Measurements from ENCODE around the gene AHNAK.

GRCh38 chr11:62451241-62451621 is 95.4 kb downstream of the AHNAK start:
- TF ChIP-seq POLR2AphosphoS5 (IDR thresholded peaks at IDR 0.05; ENCODE audit: low read depth, low read length) (no peak), TAF1 (IDR thresholded peaks at IDR 0.05; ENCODE audit: borderline replicate concordance, low read depth, low read length) (no peak), POLR2A (IDR thresholded peaks at IDR 0.05; ENCODE audit: low read depth, low read length) (no peak)

Data from GM12892 (cell line).